BJ (cell line): ENCODE results near the gene WT1. TPM values are rescaled to one million over a fixed set of nuclear protein-coding genes. Genes with fewer than 3 reads are reported as not detected.
"Not testable (repeated sequence)": the region's sequence is repeated elsewhere in the genome, so short reads cannot be mapped to it uniquely, and the experiment has no call there.

Source experiments
- CTCF ChIA-PET: fragments of 350-600 bp; formaldehyde crosslinking; extraction: SDS; loops from one replicate; lab custom pipeline; 2021; ENCODE audit warnings: antibody characterized with exemption, inconsistent platforms; lab: Yijun Ruan, JAX
- POLR2A ChIA-PET: fragments of 300-600 bp; sonication (Branson Sonifier 250); formaldehyde crosslinking; extraction: SDS; loops from one replicate; lab custom pipeline; 2021; ENCODE audit warnings: antibody characterized with exemption; lab: Charles Lee
- DNase-seq: peaks from one replicate; pipeline ENCODE4 v3.0.0-alpha.2; 2011; ENCODE audit warnings: low read depth
- H3K27me3 ChIP-seq: 2 replicates; pipeline ENCODE4 v1.6.0; 2011; ENCODE audit warnings: low read length; ENCODE audit not compliant: control insufficient read depth, insufficient read depth
- H3K36me3 ChIP-seq: 2 replicates; pipeline ENCODE4 v1.5.1; 2011; ENCODE audit warnings: low read length; ENCODE audit not compliant: control insufficient read depth, insufficient read depth
- H3K4me3 ChIP-seq: 2 replicates; pipeline ENCODE4 v1.5.1; 2011; ENCODE audit warnings: low read depth, mild to moderate bottlenecking, control low read depth, low read length
- CTCF ChIP-seq: IDR thresholded peaks from 2 replicates; pipeline ENCODE4 v1.5.1; 2011; ENCODE audit warnings: low read depth, mild to moderate bottlenecking, control low read depth, inconsistent platforms, low read length, moderate library complexity; ENCODE audit not compliant: insufficient read depth
- polyA minus RNA-seq: library from RNA; depleted of rRNA, polyadenylated mRNA; stranded (reverse); fragments of >200 nt; gene quantifications from 2 replicates; pipeline ENCODE4 v1.2.3, GENCODE V29; 2011; rRNA and poly(A)+ RNA removed
- polyA plus RNA-seq: library from polyadenylated mRNA; depleted of rRNA; stranded (reverse); fragments of >200 nt; gene quantifications from 2 replicates; pipeline ENCODE4 v1.2.3, GENCODE V29; 2011; rRNA removed

The WT1 gene
- polyA plus RNA-seq (not detected in 2 replicates), polyA minus RNA-seq (not detected in 2 replicates)

- Histone ChIP-seq H3K4me3 (no peak within 1 kb of the TSS), H3K36me3 (no peaks in the 10 kb centered on the region), H3K27me3 (peaks cover 71% of the 10 kb centered on the region)
- no peak for TF ChIP-seq CTCF
- DNase-seq: no peak
- CTCF ChIA-PET: interaction anchor here (0.7 kb wide), 1 partner anchor 185 kb away, joined by 3 read pairs; no protein-coding TSS in a partner anchor
- POLR2A ChIA-PET: no interaction called here
Measured at GRCh38 chr11:32435511-32435941, at the start of gene WT1. Gene WT1, minus strand, starts transcription at chr11:32435539.

- Histone ChIP-seq H3K27me3 (no peaks in the 10 kb centered on the region), H3K36me3 (no peaks in the 10 kb centered on the region), H3K4me3 (no peak overlapping the region)
- no peak for TF ChIP-seq CTCF
- ChIA-PET POLR2A (no interaction called here), CTCF (interaction anchor here (1.4 kb wide), 1 partner anchor 13 kb away, joined by 4 read pairs; no protein-coding TSS in a partner anchor)
- DNase-seq: no peak
Measured at GRCh38 chr11:32479291-32479690, 44.0 kb upstream of the WT1 start.

- Histone ChIP-seq H3K36me3 (no peaks in the 10 kb centered on the region), H3K4me3 (no peak overlapping the region), H3K27me3 (no peaks in the 10 kb centered on the region)
- ChIA-PET CTCF (interaction anchor here (1.4 kb wide), 1 partner anchor 12 kb away, joined by 4 read pairs; no protein-coding TSS in a partner anchor), POLR2A (no interaction called here)
- TF ChIP-seq CTCF: no peak
- DNase-seq: no peak
Measured at GRCh38 chr11:32478277-32478731, 43.0 kb upstream of the WT1 start.

GRCh38 chr11:32473282-32473909 lies 38.1 kb upstream of the WT1 start:
- Histone ChIP-seq H3K27me3 (no peaks in the 10 kb centered on the region), H3K36me3 (no peaks in the 10 kb centered on the region), H3K4me3 (no peak overlapping the region)
- no peak for TF ChIP-seq CTCF
- ChIA-PET CTCF (no interaction called here), POLR2A (no interaction called here)
- DNase-seq: no peak

GRCh38 chr11:32472226-32472625 lies 36.9 kb upstream of the WT1 start:
- no peaks in the 10 kb centered on the region for H3K27me3 ChIP-seq
- no peak for DNase-seq
- no peak for TF ChIP-seq CTCF
- POLR2A ChIA-PET: no interaction called here
- H3K36me3 ChIP-seq: no peaks in the 10 kb centered on the region
- H3K4me3 ChIP-seq: no peak overlapping the region
- CTCF ChIA-PET: no interaction called here

GRCh38 chr11:32471544-32471943 lies 36.2 kb upstream of the WT1 start:
- H3K4me3 ChIP-seq, DNase-seq, H3K36me3 ChIP-seq, POLR2A ChIA-PET, CTCF ChIA-PET, H3K27me3 ChIP-seq: not testable (repeated sequence)
